Colon (tissue), 2 donors: ENCODE results near the gene TMEM238.
"Not testable (repeated sequence)": the region's sequence is repeated elsewhere in the genome, so short reads cannot be mapped to it uniquely, and the experiment has no call there.

Source experiments
- FAIRE-seq: peaks from 2 replicates; lab custom pipeline; 2012; peaks lifted over from hg19 to GRCh38; lab: Jason Lieb, UNC
- donor health status: control.
- donor health status: control.

TMEM238 gene

DNA sequence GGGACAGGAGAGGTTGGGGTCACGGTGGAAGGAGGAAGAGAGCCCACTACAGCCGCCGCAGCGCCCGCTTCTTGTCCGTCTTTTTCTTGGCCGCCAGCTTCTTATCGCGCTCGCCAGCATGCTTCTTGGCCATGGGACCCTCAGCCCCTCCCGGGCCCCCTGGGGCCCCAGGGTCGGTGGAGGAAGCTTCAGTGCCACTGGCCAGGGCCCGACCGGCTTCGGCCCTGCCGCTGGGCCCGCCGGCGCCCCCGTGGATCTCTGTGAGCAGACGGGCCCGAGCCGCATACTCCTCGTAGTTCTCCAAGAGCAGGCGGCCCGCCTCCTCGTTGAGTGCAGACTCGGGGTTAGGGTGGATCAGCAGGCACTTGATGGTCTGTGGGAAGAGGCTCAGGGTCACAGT lies 17.3 kb upstream of the TMEM238 start:
- FAIRE-seq, result not testable (repeated sequence)

DNA sequence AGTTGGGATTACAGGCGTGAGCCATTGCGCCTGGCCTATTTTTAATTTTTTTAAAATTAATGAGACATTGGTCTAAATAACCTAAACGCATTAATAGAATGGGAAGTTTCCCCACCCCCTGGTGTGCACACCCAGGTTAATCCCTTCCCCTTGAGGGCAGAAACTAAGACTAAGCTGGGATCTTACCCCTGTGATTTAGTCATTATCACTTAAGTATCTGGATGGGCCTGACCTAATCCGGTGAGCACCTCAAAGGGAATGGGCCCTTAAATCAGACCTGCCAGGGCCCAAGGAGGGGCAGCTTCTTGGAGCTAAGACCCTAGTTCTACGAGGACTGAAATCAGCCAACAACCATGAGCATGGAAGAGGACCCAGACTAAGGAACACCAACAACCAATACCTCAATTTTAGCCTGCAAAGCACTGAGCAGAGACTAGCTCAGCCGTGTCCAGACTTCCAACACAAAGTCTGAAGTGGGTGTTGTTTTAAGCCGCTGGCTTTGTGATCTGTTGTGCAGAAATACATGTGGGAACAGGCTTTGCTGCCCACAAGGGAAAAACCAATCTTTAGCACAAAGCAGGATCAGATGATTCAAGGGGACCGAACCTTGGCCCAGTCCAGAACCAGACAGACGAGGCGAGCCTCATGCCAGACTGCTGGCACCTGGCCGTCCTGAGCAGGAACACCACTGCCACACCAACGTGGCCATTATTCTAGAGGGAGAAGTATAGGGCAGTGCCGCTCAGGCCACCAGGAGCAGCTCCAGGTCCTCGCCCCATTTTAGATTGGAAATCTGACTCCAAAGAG lies 16.4 kb upstream of the TMEM238 start:
- FAIRE-seq, result no peak

DNA sequence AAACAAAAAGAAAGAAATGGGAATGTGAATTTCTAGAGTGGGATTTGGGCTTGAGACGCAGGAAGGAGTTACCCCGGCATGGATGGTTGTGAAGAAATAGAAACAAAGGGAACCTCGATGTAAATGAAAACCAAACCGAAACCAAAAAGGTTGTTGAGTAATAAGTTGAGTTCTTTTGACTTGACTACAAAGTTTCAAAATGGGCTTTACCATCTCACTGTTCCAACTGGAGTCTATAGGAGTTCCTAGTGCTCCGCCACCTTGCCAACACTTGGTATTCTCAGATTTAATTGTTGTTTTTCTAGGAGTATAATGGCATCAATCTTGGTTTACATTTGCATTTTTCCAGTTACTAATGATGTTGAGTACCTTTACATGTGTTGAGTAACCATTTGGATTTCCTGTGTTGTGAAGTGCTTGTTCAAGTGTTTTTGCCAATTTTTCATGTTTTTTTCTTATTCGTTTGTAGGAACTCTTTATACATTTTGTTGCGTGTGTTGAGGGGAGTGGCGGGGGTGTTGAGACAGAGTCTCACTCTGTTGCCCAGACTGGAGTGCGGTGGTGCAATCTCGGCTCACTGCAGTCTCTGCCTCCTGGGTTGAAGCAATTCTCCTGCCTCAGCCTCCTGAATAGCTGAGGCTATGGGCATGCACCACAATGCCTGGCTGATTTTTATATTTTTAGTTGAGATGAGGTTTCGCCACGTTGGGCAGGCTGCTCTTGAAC lies 14.3 kb upstream of the TMEM238 start:
- no peak for FAIRE-seq

DNA sequence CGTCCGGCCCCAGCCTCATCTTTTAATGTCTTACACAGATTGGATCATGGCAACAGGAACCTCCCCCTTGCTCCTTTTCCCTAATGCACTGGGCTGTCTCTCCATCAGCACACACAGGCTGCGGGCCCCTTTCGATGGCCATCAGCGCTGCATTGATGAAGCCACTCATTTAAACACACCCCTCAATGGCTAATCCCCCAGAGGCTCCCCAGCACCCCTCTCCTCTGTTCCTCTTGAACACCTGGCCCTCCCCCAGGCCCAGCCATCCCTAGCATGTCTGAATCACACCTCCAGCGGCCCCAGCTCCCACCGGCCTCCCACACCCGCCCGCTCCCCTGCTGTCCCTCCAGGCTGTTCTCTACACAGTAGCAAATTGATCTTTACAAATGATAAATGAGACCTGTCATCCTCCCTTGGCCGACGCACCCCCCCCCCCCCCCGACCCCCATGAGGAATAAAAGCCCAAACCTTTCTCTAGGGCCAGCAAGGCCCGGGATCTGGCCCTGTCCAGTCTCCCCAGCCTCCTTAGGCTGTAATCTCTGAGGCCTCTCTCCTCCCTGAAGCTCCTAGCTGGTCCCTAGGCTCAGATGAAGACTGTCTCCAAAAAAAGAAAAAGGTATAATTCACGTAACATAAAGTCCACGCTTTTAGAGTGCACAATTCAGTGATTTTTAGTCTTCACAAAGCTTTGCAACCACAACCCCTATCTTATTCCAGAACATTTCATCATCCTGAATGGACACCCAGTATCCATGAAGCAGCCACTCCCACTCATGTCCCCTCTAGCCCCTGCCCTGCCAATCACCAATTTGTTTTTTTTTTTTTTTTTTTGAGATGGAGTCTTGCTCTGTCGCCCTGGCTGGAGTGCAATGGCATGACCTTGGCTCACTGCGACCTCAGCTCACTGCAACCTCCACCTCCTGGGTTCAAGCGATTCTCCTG lies 9.0 kb upstream of the TMEM238 start:
- no peak for FAIRE-seq

DNA sequence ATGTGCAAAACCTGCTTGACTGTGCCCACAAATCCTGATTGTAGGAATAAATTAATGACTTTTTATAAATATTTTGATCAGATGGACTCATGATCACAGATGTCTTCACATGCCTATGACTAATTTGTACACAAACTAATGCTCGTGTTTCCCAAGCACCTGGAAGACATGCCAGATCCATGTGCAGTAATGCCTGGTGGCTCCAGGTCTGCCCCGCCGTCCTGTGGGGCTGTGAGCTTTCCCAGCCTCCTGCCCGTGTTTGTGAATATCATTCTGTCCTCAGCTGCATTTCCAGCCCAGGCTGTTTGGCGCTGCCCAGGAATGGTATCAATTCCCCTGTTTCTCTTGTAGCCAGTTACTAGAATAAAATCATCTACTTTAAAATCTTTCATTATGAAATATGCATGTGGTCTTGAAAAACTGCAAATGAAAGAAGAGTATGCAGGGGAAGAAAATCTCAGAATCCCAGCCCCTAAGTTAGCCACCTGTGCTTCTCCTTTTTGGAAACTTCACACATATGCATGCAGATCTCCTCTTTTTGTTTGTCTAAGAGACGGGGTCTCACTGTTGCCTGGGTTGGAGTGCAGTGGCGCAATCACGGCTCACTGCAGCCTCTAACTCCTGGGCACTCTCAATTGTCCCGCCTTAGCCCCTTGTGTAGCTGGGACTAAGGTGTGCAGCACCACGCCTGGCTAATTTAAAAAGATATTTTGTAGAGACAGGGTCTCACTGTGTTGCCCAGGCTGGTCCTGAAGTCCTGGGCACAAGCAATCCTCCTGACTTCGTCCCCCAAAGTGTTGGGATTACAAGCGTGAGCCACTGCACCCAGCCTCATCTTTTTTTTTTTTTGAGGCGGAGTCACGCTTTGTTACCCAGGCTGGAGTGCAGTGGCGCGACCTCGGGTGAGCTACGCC lies 7.9 kb upstream of the TMEM238 start:
- FAIRE-seq, result no peak

DNA sequence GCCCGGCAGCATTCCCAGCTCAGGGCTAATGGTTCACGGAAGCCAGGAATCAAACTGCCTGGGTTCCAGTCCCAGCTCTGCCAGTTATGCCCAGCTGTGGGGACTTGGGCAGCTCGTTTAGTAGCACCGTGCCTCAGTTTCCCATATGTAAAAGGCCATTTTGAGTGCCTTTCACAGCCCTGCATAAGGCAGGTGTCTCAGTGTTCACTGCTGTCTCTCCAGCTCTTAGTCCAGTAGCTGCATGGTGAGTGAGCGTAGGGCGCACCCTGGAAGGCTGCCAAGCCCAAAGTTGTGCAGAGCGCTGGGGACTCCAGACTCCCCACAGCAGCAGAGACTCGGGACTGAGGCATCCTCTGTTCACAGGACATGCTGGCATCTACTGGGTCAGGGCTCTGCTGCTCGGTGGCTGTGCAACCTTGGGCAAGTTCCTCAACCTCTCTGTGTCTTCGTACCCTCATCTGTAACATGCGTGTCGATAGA lies 7.1 kb upstream of the TMEM238 start:
- no peak for FAIRE-seq

DNA sequence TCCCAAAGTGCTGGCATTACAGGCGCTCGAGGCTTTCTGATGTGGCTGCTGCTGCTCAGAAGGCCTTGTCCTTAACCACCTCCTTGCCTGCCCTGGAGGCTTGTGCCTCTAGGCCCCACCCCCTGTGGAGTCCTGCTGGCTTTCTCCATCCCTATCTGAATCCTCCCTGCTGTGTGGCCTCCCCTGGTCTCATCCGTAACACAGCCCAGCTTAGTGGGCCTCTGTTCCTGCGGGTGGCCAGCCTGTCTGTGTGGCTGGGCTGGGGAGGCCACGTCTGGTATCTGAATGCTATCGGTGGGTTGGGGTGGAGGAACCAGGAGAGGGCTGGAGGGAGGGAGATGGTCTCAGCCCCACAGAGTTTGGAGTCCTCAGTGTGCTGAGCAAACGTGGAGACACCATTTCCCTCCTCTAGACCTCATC lies 6.4 kb upstream of the TMEM238 start:
- no peak for FAIRE-seq

DNA sequence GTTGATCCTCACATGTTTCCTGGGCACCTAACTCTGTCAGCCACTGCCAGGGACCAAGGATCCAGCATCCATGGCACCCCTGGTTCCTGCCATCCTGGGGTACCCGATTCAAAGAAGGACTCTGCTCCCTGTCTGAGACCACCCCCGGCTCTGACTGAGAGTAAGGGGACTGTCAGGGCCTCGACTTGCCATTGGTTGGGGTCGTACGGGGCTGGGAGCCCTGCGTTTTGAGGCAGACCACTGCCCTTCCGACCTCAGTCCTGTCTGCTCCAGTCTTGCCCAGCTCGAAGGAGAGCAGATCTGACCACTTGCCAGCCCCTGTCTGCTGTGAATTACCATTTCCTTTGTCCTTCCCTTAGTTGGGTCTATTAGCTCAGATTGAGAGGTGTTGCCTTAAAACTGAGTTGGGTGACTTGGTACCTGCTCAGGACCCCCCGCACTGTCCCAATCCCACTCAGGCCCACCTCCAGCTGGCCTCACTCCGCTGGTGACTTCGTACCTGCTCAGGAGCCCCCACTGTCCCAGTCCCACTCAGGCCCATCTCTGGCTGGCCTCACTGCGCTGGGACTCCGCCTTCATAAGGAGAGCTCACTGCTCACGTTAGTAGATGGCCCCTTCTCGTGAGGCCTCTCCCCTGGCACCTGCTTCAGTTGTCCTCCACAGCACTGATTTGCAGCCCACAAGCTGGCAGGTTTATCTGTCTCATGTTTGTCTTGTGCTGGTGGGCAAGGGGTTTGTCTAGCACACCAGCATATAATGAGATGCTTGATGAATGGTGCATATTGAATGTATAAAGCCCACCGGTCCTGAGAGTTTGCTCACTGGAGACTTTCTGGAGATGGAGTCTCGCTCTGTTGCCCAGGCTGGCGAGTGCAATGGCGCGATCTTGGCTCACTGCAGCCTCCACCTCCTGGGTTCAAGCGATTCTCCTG lies 5.6 kb upstream of the TMEM238 start:
- no peak for FAIRE-seq

DNA sequence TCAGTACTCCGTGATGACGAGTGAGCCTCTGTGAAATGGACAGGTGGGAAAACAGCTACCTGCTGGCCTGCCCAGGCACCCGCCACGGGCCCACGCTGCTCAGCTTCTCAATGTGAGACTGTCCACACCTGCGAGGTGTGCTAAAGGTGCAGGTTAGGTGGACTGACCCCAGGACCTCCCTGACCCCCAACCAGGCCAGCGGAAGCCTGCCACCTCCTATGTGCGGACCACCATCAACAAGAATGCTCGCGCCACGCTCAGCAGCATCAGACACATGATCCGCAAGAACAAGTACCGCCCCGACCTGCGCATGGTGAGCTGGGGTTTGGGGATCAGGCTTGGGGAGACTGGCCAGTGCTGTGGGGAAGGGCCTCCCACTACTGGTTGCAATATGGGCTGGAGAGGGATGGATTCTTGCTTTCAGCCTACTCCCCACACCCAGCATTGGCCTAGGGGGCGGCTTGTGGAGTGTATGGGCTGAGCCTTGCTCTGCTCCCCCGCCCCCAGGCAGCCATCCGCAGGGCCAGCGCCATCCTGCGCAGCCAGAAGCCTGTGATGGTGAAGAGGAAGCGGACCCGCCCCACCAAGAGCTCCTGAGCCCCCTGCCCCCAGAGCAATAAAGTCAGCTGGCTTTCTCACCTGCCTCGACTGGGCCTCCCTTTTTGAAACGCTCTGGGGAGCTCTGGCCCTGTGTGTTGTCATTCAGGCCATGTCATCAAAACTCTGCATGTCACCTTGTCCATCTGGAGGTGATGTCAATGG lies 3.8 kb upstream of the TMEM238 start:
- no peak for FAIRE-seq

DNA sequence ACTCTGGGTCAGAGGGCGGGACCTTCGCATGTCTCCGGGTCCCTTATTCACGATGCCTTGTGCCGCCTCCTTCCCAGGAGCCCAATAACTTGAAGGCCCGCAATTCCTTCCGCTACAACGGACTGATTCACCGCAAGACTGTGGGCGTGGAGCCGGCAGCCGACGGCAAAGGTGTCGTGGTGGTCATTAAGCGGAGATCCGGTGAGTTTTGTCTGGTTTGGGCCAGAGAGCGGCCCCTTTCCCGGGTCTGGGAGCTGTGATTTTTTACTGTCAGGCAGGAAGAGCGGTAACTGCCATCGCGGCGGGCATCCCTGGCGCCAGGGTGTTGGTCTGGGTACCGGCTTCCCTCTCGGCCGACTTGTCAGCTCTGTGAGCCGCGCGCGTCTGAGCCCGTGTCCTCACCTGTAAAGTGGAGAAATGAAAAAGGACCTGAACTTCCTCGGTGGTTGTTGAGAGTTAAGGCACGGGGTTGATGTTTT lies 2.4 kb upstream of the TMEM238 start:
- FAIRE-seq, result no peak

DNA sequence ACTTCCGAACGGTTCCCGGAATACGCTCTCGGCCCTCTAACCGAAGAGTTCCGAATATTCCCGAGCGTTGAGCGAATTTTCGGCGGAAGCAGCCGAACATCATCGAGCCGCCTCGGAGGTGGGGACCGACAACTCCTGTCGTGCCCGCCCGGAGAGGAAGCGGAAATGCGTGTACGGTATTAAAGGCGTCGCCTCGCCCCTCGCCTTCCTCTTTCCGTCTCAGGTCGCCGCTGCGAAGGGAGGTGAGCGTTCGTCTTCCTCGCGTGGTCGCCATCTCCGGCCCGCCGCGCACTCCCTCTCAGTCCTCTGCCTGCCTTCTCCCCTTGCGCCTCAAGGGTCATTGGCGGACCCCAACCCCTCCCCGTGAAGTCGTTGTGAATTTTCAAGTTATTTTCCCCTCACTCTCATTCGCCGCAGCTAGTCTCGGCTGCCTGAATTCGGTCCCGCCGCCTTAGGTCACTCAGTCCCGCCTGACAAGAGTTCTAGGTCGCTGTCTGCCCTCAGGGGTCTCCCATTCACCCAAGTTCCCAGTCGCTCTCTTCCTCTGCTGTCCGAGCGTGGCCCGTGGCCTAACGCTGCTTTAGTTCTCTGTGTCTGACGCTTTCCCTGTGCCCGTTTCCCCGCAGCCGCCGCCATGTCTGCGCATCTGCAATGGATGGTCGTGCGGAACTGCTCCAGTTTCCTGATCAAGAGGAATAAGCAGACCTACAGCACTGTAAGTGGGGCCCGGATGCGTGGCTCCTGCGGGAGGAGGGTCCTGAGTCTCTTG lies 1.8 kb upstream of the TMEM238 start, which contains the start of gene RPL28:
Gene RPL28 (plus strand): TSS at position 209 of the 769 bp plus-strand sequence. CDS start 426 bp downstream, at position 635.
- FAIRE-seq, result no peak

DNA sequence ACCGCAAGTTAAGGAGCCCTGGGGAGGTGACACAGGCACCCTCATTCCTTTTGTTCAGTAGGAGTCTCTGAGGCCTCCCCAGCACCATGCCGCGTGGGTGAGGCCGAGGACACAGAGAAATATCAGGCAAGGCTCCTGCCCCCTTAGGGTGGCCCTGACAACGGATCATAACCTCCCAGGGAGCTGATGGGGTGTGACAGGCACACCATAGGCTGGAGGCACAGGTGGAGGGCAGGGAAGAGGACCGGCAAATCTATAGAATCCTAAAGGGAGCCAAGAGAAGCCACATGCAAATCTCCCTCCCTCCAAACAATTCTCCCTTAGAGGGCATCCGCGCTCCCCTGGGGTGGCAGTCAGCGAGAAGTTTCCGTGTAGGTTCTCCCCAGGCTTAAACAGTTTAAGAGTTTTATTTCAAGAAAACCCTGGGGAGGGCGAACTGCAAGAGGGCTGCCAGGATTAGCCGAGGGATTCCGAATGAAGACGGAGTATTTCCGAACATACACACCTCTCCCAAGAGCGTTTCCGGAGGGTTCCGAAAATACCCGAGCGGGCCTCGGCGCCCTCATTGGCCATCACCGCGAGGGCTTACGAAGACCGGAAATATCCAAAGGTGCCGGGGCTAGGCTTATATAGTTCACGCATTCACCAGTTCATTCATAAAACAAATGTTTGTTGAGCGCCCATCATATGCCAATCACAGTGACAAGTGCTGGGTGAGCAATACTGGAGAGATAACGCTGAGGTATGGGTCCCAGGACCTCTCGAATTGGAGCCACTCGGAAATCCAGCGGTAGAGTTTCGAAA lies 1.0 kb upstream of the TMEM238 start:
- no peak for FAIRE-seq

DNA sequence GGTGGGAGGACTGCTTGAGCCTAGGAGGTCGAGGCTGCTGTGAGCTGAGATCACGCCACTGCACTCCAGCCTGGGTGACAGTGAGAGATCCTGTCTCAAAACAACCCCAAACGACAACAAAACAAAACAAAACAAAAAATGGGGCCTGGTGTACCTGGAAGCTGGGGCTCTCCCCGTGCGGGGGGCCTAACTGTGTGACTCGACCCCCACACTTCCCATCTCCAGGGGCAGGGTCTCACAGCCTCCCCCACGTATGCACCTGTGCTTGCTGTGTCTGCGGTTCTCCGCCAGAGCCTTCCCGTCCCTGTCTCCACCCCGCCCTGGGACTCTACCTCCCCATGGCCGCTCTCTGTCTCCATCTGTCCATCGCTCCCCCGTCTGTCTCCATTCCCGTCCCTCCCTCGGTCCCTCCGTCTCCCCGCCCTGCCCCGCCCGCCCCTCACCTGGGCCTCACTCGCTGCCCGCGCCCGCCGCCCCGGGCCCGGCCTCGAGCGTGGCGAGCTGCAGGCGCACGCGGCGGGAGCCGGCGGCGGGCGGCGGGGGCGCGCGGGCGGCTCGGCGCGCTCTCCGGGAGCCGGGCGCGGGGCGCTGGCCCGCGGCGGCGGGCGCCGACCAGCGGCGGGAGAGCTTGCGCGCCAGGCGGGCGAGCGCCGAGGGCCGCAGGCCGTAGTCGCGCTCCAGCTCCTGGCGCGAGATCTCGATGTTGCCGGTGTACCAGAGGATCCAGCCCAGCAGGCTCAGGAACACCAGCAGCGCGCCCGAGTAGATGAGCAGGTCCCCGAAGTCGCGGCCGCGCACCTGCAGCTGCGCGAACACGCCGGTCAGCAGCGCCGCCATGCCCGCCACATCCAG lies 587 bp downstream of the TMEM238 start:
- no peak for FAIRE-seq

DNA sequence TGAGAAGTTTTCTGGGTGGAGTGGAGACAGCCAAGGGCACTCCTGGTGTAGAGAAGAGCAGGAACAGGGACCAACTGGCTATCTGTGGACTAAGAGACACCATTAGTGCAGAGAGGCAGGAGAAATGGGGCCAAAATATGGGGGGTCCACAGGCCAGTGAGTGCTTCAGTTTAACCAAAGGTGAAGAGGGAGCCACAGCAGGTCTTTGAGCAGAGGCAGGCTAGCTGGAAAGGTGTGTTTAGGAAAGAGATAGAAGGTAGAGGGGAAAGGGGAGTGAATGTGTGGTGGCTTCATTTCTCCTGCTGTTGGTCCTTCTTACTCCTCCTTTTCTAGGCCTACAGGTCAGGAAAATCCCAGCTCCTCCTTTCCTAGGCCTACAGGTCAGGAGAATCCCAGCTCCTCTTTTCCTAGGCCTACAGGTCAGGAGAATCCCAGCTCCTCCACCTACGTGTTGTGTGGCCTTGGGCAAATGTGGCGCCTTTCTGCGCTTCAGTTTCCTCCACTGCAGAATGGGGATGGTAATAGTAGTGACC lies 1.5 kb downstream of the TMEM238 start:
- no peak for FAIRE-seq

DNA sequence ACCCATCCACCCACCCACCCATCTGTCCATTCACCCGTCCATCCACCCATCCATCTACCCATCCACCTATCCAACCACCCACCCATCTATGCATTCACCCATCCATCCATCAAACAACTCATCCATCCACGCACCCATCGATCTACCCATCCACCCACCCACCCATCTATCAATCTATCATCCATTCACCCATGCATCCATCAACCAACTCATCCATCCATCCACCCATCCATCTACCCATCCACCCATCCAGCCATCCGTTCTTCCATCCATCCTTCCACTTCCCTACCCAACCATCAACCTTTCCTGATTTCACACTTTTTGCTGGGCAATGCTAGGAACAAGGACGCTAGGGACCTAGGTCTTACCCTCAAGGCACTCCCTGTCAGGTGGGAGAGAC lies 2.1 kb downstream of the TMEM238 start:
- no peak for FAIRE-seq

DNA sequence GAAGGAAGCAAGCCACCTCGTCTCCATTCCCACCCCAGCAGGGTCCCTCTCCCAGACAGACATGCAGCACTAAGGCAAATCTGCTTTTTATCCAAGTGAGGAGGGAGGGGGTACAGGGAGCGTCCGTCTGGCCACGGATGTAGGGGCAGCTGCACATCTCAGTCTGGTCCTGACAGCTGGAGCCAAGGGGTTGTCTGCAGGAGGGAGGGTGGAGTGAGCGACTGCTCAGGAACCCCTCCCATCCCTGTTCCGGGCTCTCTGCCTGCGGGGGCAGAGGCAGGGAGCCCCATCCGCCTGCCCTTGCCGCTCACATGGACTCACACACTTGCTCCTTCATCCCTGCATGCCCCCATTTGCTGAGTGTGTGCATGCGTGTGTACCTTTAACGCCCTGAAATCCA lies 4.9 kb downstream of the TMEM238 start:
- no peak for FAIRE-seq
